GM12892 (cell line): ENCODE measurements around the gene OGFOD3.
"Not testable (repeated sequence)": the region's sequence is repeated elsewhere in the genome, so short reads cannot be mapped to it uniquely, and the experiment has no call there.

Experiments
- POLR2A ChIP-seq: IDR thresholded peaks from 2 replicates; pipeline ENCODE4 v1.6.1; 2011; ENCODE audit warnings: low read depth, low read length, control low read depth
- POLR2AphosphoS5 ChIP-seq: IDR thresholded peaks from 2 replicates; pipeline ENCODE4 v1.6.1; 2011; ENCODE audit warnings: low read depth, low read length, control low read depth

DNA sequence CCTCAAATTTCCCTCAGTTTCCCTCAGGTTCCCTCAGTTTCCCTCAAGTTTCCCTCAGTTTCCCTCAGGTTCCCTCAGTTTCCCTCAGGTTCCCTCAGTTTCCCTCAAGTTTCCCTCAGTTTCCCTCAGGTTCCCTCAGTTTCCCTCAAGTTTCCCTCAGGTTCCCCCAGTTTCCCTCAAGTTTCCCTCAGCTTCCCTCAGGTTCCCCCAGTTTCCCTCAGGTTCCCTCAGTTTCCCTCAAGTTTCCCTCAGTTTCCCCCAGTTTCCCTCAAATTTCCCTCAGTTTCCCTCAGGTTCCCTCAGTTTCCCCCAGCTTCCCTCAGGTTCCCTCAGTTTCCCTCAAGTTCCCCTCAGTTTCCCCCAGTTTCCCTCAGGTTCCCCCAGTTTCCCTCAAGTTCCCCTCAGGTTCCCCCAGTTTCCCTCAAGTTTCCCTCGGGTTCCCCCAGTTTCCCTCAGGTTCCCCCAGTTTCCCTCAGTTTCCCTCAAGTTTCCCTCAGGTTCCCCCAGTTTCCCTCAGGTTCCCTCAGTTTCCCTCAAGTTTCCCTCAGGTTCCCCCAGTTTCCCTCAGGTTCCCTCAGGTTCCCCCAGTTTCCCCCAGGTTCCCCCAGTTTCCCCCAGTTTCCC, 58.8 kb downstream of the OGFOD3 start:
- not testable (repeated sequence) for TF ChIP-seq POLR2A, POLR2AphosphoS5
